Keratinocyte (primary cell): ENCODE measurements around the gene DUSP23. TPM values are rescaled to one million over a fixed set of nuclear protein-coding genes. Genes with fewer than 3 reads are reported as not detected.

Source experiments
- DNase-seq: peaks from one replicate; pipeline ENCODE4 v3.0.0-alpha.2; 2011; ENCODE audit warnings: low read depth, missing footprints, low spot score
- FAIRE-seq: peaks from 2 replicates; lab custom pipeline; 2011; peaks lifted over from hg19 to GRCh38; lab: Jason Lieb, UNC
- H2AFZ ChIP-seq: 2 replicates; pipeline ENCODE4 v1.6.0; 2012; ENCODE audit warnings: low read length, control low read depth, inconsistent platforms; ENCODE audit not compliant: control insufficient read depth
- H3K27ac ChIP-seq: 2 replicates; pipeline ENCODE4 v1.5.1; 2011; ENCODE audit warnings: low read length; ENCODE audit not compliant: control insufficient read depth, insufficient read depth
- H3K27me3 ChIP-seq: 3 replicates; pipeline ENCODE4 v1.6.0; 2011; ENCODE audit warnings: low read length; ENCODE audit not compliant: control insufficient read depth, insufficient read depth; ENCODE audit errors: extremely low read depth
- H3K36me3 ChIP-seq, 2 experiments: 2 replicates in 1 of 2; 3 replicates in 1 of 2; pipeline ENCODE4 v1.5.1; 2011; ENCODE audit warnings: low read length in 2 of 2, mild to moderate bottlenecking in 1 of 2; ENCODE audit not compliant: control insufficient read depth in 2 of 2, insufficient read depth in 2 of 2; ENCODE audit errors: extremely low read depth in 1 of 2
- H3K4me1 ChIP-seq: 3 replicates; pipeline ENCODE4 v1.5.1; 2011; ENCODE audit warnings: low read length; ENCODE audit not compliant: control insufficient read depth, insufficient read depth; ENCODE audit errors: extremely low read depth
- H3K4me2 ChIP-seq: 3 replicates; pipeline ENCODE4 v1.6.0; 2011; ENCODE audit warnings: low read depth, low read length; ENCODE audit not compliant: control insufficient read depth, insufficient read depth; ENCODE audit errors: extremely low read depth
- H3K4me3 ChIP-seq, 3 experiments: fragments of 200-600 bp in 1 of 3; sonication (generic) in 1 of 3; 2 replicates in 2 of 3; 3 replicates in 1 of 3; pipeline ENCODE4 v1.5.1; 2011 to 2016; ENCODE audit warnings: low read length in 3 of 3, mild to moderate bottlenecking in 3 of 3, control low read depth in 2 of 3, inconsistent platforms in 1 of 3, low read depth in 1 of 3, mixed read lengths in 1 of 3, mixed run types in 1 of 3, moderate library complexity in 1 of 3; ENCODE audit not compliant: control insufficient read depth in 2 of 3, insufficient read depth in 2 of 3; ENCODE audit errors: extremely low read depth in 1 of 3
- H3K79me2 ChIP-seq: 2 replicates; pipeline ENCODE4 v1.6.0; 2012; ENCODE audit warnings: low read length; ENCODE audit not compliant: control insufficient read depth, insufficient read depth
- H3K9ac ChIP-seq: 3 replicates; pipeline ENCODE4 v1.6.0; 2011; ENCODE audit warnings: low read length; ENCODE audit not compliant: control insufficient read depth, insufficient read depth; ENCODE audit errors: extremely low read depth
- H3K9me1 ChIP-seq: 3 replicates; pipeline ENCODE4 v1.6.0; 2011; ENCODE audit warnings: low read length; ENCODE audit not compliant: control insufficient read depth, insufficient read depth; ENCODE audit errors: extremely low read depth
- H3K9me3 ChIP-seq: 2 replicates; pipeline ENCODE4 v1.5.1; 2012; ENCODE audit warnings: low read depth, low read length; ENCODE audit not compliant: control insufficient read depth
- H4K20me1 ChIP-seq: 3 replicates; pipeline ENCODE4 v1.6.0; 2011; ENCODE audit warnings: low read length; ENCODE audit not compliant: control insufficient read depth, insufficient read depth; ENCODE audit errors: extremely low read depth
- EZH2 ChIP-seq: IDR thresholded peaks from one replicate; pipeline ENCODE4 v1.6.1; 2012; ENCODE audit warnings: inconsistent platforms, mild to moderate bottlenecking, low read length, moderate library complexity
- dilution Hi-C: fragments of 300-500 bp; cut with MboI; formaldehyde crosslinking; loops from one replicate; pipeline ENCODE4 v1.7.0; 2020; ENCODE audit warnings: low sequenced_read_pairs; ENCODE audit not compliant: extremely low pct_ligation_motif_present
- polyA plus RNA-seq, 5 experiments: library from polyadenylated mRNA; depleted of rRNA in 3 of 5; stranded (reverse) in 3 of 5; stranded (forward) in 1 of 5; unstranded in 1 of 5; fragments of >200 nt; gene quantifications; 1 replicate in 1 of 5; 2 replicates in 3 of 5; 3 replicates in 1 of 5; pipeline versions ENCODE4 v1.2.1 to v1.2.3, GENCODE V29; 2011 to 2012; ENCODE audit warnings: missing spikeins in 2 of 5, low read depth in 1 of 5, low replicate concordance in 1 of 5
- TF ChIP-seq, protein P1 (sequence below), 3 experiments: IDR thresholded peaks in 1 of 3; conservative IDR thresholded peaks in 1 of 3; optimal IDR thresholded peaks in 1 of 3; 2 replicates in 2 of 3; 3 replicates in 1 of 3; pipeline versions ENCODE3 to v1.5.1; 2011; ENCODE audit warnings: low read length in 3 of 3, mild to moderate bottlenecking in 3 of 3, moderate library complexity in 2 of 3, control low read depth in 1 of 3, inconsistent platforms in 1 of 3; ENCODE audit not compliant: insufficient read depth in 2 of 3; ENCODE audit errors: extremely low read depth in 1 of 3

DUSP23 gene
- polyA plus RNA-seq, 1 donor (not counting 4 experiments of a cell fraction or from before 2014, with no cell fraction given): 35.0 TPM

DNA sequence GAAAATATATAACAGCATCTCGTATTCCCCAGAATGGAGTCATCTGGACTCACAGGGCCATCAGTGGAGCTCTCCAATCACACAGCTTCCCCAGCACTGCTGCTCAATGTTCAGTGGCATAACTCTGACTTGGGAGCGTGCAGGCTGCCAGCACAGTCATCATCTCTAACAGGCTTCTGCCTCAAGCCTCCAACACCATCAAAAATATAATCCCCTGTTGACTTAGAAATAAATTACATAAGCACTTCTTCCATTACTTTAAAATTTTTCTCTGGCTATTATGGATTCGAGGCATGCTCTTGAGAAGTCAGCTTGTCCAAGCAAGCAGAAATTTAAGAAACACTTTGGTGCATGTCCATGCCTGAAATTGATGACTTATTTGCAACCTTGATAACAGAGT lies 6.2 kb downstream of the DUSP23 start:
- Histone ChIP-seq H2AFZ (no peak overlapping the region), H4K20me1 (no peaks in the 10 kb centered on the region), H3K9me3 (no peaks in the 10 kb centered on the region), H3K9ac (no peak overlapping the region), H3K27ac (no peak overlapping the region), H3K4me1 (peaks cover 8% of the 10 kb centered on the region), H3K27me3 (peaks cover 2% of the 10 kb centered on the region), H3K9me1 (no peaks in the 10 kb centered on the region), H3K36me3 (no peaks in the 10 kb centered on the region), H3K4me2 (peak overlapping the region; percentile 0), H3K79me2 (no peaks in the 10 kb centered on the region), H3K4me3 (no peak overlapping the region)
- peak; percentile 32 for FAIRE-seq
- DNase-seq: peak; percentile 44
- dilution Hi-C loops: loop anchor here (25.0 kb wide), 1 partner anchor 250 kb away; the partner anchor contains the start of gene PIGM
- TF ChIP-seq, protein P1, sequence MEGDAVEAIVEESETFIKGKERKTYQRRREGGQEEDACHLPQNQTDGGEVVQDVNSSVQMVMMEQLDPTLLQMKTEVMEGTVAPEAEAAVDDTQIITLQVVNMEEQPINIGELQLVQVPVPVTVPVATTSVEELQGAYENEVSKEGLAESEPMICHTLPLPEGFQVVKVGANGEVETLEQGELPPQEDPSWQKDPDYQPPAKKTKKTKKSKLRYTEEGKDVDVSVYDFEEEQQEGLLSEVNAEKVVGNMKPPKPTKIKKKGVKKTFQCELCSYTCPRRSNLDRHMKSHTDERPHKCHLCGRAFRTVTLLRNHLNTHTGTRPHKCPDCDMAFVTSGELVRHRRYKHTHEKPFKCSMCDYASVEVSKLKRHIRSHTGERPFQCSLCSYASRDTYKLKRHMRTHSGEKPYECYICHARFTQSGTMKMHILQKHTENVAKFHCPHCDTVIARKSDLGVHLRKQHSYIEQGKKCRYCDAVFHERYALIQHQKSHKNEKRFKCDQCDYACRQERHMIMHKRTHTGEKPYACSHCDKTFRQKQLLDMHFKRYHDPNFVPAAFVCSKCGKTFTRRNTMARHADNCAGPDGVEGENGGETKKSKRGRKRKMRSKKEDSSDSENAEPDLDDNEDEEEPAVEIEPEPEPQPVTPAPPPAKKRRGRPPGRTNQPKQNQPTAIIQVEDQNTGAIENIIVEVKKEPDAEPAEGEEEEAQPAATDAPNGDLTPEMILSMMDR (optimal IDR thresholded peaks at IDR 0.05 in 1 of 3, IDR thresholded peaks at IDR 0.05 in 1 of 3, conservative IDR thresholded peaks at IDR 0.05 in 1 of 3; ENCODE audit: extremely low read depth in 1 of 3, insufficient read depth in 2 of 3, low read length in 3 of 3): no peak
- TF ChIP-seq EZH2: no peak

DNA sequence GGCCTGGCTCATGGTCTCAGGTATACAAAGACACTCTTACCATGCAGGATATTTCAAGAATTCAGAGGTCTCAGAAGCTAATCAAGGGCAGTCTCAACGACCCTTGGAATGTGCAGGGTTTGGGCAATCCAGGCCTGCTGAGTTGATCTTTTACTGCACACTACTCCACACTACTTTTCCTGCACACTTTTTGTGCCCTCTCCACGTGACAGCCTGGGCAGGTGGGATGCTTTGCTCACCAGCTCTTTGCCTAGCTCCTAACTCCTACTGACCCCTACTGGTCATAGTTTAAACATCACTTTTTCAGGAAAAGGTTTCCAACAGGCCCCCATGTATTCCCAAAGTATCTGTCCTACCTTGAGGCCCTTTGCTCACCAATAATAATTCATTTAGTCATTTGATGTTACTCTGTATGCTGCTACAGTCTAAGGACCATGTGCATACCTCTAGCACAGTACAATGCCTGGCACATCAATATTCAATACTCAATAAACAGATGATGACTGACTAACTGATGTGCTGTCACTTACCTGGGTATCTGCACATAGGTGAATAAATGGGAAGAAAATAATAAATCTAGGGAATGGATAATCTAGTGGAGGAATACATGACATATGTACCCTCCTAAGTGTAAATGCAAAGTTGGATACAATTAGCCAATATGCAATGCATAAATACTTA lies 9.6 kb downstream of the DUSP23 start:
- no peaks in the 10 kb centered on the region for H3K9me3 ChIP-seq
- no peak overlapping the region for H3K27ac ChIP-seq
- H2AFZ ChIP-seq: no peak overlapping the region
- H3K4me1 ChIP-seq: peaks cover 8% of the 10 kb centered on the region
- no peak overlapping the region for H3K4me3 ChIP-seq
- dilution Hi-C loops: loop anchor here (25.0 kb wide), 1 partner anchor 247 kb away; the partner anchor contains the start of gene PIGM
- no peaks in the 10 kb centered on the region for H3K79me2 ChIP-seq
- H3K9ac ChIP-seq: no peak overlapping the region
- TF ChIP-seq, protein P1 (optimal IDR thresholded peaks at IDR 0.05 in 1 of 3, IDR thresholded peaks at IDR 0.05 in 1 of 3, conservative IDR thresholded peaks at IDR 0.05 in 1 of 3; ENCODE audit: extremely low read depth in 1 of 3, insufficient read depth in 2 of 3, low read length in 3 of 3): peak; percentile 66 to 67 (median 67)
- no peak for TF ChIP-seq EZH2
- no peaks in the 10 kb centered on the region for H3K9me1 ChIP-seq
- no peak overlapping the region for H3K4me2 ChIP-seq
- DNase-seq: no peak
- H3K36me3 ChIP-seq: no peaks in the 10 kb centered on the region
- peaks cover 5% of the 10 kb centered on the region for H3K27me3 ChIP-seq
- FAIRE-seq: peak; percentile 63
- H4K20me1 ChIP-seq: no peaks in the 10 kb centered on the region
